Panc1 (cell line): Measurements from ENCODE around the gene LUC7L. TPM values are rescaled to one million over a fixed set of nuclear protein-coding genes. Genes with fewer than 3 reads are reported as not detected.

Experiments used
- ATAC-seq: fragments of 200-7000 bp; cut with Tn5 transposase; 2 replicates; pipeline ENCODE4 v1.9.1; 2020; ENCODE audit warnings: mild to moderate bottlenecking, moderate library complexity
- BruUV-seq: library from RNA; stranded (reverse); fragments of 400-500 nt; replicated peaks from 2 replicates; lab custom pipeline; 2021; lab: Mats Ljungman, UMichigan
- CTCF ChIA-PET: fragments of 300-600 bp; sonication (Branson Sonifier 250); formaldehyde crosslinking; loops from one replicate; lab custom pipeline; 2022; ENCODE audit warnings: antibody characterized with exemption; lab: Charles Lee
- POLR2A ChIA-PET: fragments of 300-600 bp; sonication (Branson Sonifier 250); formaldehyde crosslinking; loops from one replicate; lab custom pipeline; 2022; ENCODE audit warnings: antibody characterized with exemption; lab: Charles Lee
- DNase-seq: peaks from one replicate; pipeline ENCODE4 v3.0.0-alpha.2; 2010; ENCODE audit warnings: low read depth, low spot score
- H3K27ac ChIP-seq: 2 replicates; pipeline ENCODE4 v1.5.1; 2011; ENCODE audit warnings: mild to moderate bottlenecking, low read length, inconsistent platforms
- H3K27me3 ChIP-seq: fragments of 200-500 bp; sonication (Bioruptor generic); 2 replicates; pipeline ENCODE4 v1.6.0; 2014; ENCODE audit warnings: low read length, inconsistent platforms; ENCODE audit not compliant: control insufficient read depth, insufficient read depth
- H3K36me3 ChIP-seq: fragments of 200-500 bp; sonication (Bioruptor generic); 2 replicates; pipeline ENCODE4 v1.5.1; 2014; ENCODE audit warnings: inconsistent platforms, mild to moderate bottlenecking, low read length, moderate library complexity; ENCODE audit not compliant: control insufficient read depth, insufficient read depth
- H3K4me1 ChIP-seq: 2 replicates; pipeline ENCODE4 v1.5.1; 2011; ENCODE audit warnings: inconsistent platforms, mild to moderate bottlenecking, low read length, moderate library complexity; ENCODE audit not compliant: control insufficient read depth, insufficient read depth
- H3K4me3 ChIP-seq, 2 experiments: 2 replicates each; pipeline ENCODE4 v1.5.1; 2011 to 2012; ENCODE audit warnings: low read depth in 2 of 2, low read length in 2 of 2, mild to moderate bottlenecking in 2 of 2, inconsistent platforms in 1 of 2, moderate library complexity in 1 of 2
- H3K9me3 ChIP-seq: fragments of 200-500 bp; sonication (Bioruptor generic); 2 replicates; pipeline ENCODE4 v1.5.1; 2014; ENCODE audit warnings: low read depth, mild to moderate bottlenecking, inconsistent platforms, low read length, moderate library complexity; ENCODE audit not compliant: control insufficient read depth, insufficient read depth
- POLR2AphosphoS5 ChIP-seq: IDR thresholded peaks from 2 replicates; pipeline ENCODE4 v1.6.1; 2012; ENCODE audit warnings: mild to moderate bottlenecking, low read depth, low read length, moderate library complexity
- SIN3A ChIP-seq: IDR thresholded peaks from 2 replicates; pipeline ENCODE4 v1.6.1; 2012; ENCODE audit warnings: low read depth, mild to moderate bottlenecking, low read length, moderate library complexity, borderline replicate concordance; ENCODE audit not compliant: insufficient read depth
- TCF7L2 ChIP-seq: IDR thresholded peaks from 2 replicates; pipeline ENCODE4 v1.6.1; 2011; ENCODE audit warnings: mild to moderate bottlenecking, low read depth, low read length, inconsistent platforms
- in situ Hi-C: cut with HindIII; loops from 2 replicates; pipeline ENCODE4 v1.10.0; 2016; ENCODE audit warnings: low sequenced_read_pairs, low pct_unique_long_range_greater_than_20kb
- intact Hi-C: fragments of 100-400 bp; cut with micrococcal nuclease; formaldehyde crosslinking; loops from one replicate; pipeline ENCODE4 v1.10.0; 2022; ENCODE audit not compliant: unreplicated experiment
- total RNA-seq: library from RNA; stranded (reverse); gene quantifications from one replicate; pipeline ENCODE4 v1.2.1, GENCODE V29; 2021; ENCODE audit not compliant: unreplicated experiment
- TF ChIP-seq, protein P1 (sequence below), 2 experiments: IDR thresholded peaks; 2 replicates each; pipeline ENCODE4 v1.6.1; 2011 to 2012; ENCODE audit warnings: low read depth in 2 of 2, control low read depth in 1 of 2, low read length in 1 of 2, mild to moderate bottlenecking in 1 of 2, moderate library complexity in 1 of 2; ENCODE audit not compliant: insufficient read depth in 1 of 2
- TF ChIP-seq, protein P2 (sequence below): fragments of 450-650 bp; IDR thresholded peaks from 2 replicates; pipeline ENCODE4 v1.5.1; 2017; ENCODE audit warnings: mild to moderate bottlenecking

Gene LUC7L
- total RNA-seq, 1 experiment from 2014 or later, result 75.3 TPM

DNA sequence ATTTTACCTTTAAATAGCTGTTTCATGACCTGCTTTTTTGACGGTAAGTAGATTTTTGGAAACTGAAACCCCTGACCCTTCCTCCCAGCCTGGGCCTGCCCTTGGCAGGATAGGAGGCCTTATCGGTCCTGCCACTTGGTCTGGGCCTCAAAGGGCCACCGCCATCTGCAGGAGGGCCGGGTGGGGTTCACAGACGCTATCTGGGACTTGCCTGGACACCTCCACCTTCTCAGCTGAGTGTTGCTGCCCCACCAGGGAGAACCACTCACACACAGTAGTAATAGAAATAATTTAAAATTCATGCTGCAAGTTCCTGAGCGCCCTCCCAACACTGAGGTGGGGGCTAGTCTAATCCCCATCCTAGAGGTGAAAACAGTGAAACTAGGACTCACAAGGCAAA, 86.2 kb downstream of the LUC7L start:
- DNase-seq, result no peak
- no TSS peak for BruUV-seq
- in situ Hi-C loops (no loop called here), intact Hi-C loops (no loop called here)
- Histone ChIP-seq H3K9me3 (no peaks in the 10 kb centered on the region), H3K27ac (no peak overlapping the region), H3K36me3 (no peaks in the 10 kb centered on the region), H3K27me3 (no peaks in the 10 kb centered on the region), H3K4me3 (no peak overlapping the region), H3K4me1 (no peaks in the 10 kb centered on the region)
- POLR2A ChIA-PET, result interaction anchor here (0.6 kb wide), 1 partner anchor 24 kb away, joined by 3 read pairs; no protein-coding TSS in a partner anchor
- CTCF ChIA-PET, result interaction anchor here (0.6 kb wide), 1 partner anchor 39 kb away, joined by 7 read pairs; no protein-coding TSS in a partner anchor
- no peak for ATAC-seq
- TF ChIP-seq, protein P1, sequence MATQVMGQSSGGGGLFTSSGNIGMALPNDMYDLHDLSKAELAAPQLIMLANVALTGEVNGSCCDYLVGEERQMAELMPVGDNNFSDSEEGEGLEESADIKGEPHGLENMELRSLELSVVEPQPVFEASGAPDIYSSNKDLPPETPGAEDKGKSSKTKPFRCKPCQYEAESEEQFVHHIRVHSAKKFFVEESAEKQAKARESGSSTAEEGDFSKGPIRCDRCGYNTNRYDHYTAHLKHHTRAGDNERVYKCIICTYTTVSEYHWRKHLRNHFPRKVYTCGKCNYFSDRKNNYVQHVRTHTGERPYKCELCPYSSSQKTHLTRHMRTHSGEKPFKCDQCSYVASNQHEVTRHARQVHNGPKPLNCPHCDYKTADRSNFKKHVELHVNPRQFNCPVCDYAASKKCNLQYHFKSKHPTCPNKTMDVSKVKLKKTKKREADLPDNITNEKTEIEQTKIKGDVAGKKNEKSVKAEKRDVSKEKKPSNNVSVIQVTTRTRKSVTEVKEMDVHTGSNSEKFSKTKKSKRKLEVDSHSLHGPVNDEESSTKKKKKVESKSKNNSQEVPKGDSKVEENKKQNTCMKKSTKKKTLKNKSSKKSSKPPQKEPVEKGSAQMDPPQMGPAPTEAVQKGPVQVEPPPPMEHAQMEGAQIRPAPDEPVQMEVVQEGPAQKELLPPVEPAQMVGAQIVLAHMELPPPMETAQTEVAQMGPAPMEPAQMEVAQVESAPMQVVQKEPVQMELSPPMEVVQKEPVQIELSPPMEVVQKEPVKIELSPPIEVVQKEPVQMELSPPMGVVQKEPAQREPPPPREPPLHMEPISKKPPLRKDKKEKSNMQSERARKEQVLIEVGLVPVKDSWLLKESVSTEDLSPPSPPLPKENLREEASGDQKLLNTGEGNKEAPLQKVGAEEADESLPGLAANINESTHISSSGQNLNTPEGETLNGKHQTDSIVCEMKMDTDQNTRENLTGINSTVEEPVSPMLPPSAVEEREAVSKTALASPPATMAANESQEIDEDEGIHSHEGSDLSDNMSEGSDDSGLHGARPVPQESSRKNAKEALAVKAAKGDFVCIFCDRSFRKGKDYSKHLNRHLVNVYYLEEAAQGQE (IDR thresholded peaks at IDR 0.05; ENCODE audit: insufficient read depth in 1 of 2, low read depth in 2 of 2, low read length in 1 of 2), result no peak
- TF ChIP-seq, protein P2, sequence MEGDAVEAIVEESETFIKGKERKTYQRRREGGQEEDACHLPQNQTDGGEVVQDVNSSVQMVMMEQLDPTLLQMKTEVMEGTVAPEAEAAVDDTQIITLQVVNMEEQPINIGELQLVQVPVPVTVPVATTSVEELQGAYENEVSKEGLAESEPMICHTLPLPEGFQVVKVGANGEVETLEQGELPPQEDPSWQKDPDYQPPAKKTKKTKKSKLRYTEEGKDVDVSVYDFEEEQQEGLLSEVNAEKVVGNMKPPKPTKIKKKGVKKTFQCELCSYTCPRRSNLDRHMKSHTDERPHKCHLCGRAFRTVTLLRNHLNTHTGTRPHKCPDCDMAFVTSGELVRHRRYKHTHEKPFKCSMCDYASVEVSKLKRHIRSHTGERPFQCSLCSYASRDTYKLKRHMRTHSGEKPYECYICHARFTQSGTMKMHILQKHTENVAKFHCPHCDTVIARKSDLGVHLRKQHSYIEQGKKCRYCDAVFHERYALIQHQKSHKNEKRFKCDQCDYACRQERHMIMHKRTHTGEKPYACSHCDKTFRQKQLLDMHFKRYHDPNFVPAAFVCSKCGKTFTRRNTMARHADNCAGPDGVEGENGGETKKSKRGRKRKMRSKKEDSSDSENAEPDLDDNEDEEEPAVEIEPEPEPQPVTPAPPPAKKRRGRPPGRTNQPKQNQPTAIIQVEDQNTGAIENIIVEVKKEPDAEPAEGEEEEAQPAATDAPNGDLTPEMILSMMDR, result no peak
- TF ChIP-seq SIN3A, result no peak
- TF ChIP-seq TCF7L2, result no peak
- no peak for TF ChIP-seq POLR2AphosphoS5

GRCh38 chr16:142405-142967, 86.8 kb downstream of the LUC7L start:
- BruUV-seq, result no TSS peak
- Histone ChIP-seq H3K9me3 (no peaks in the 10 kb centered on the region), H3K4me1 (no peaks in the 10 kb centered on the region), H3K36me3 (no peaks in the 10 kb centered on the region; the same call in 1 of the 2 replicates), H3K27ac (no peak overlapping the region), H3K4me3 (no peak overlapping the region), H3K27me3 (no peaks in the 10 kb centered on the region)
- ATAC-seq (no peak), DNase-seq (no peak)
- TF ChIP-seq SIN3A, result no peak
- TF ChIP-seq POLR2AphosphoS5, result no peak
- TF ChIP-seq, protein P1 (IDR thresholded peaks at IDR 0.05; ENCODE audit: insufficient read depth in 1 of 2, low read depth in 2 of 2, low read length in 1 of 2), result no peak
- TF ChIP-seq, protein P2, result no peak
- TF ChIP-seq TCF7L2, result no peak
- CTCF ChIA-PET, result no interaction called here
- in situ Hi-C loops, result no loop called here
- POLR2A ChIA-PET, result interaction anchor here (0.6 kb wide), 1 partner anchor 23 kb away, joined by 3 read pairs; no protein-coding TSS in a partner anchor
- intact Hi-C loops, result no loop called here
